Kidney (tissue), 14 donors: ENCODE data around the gene KCNAB2. TPM values are rescaled to one million over a fixed set of nuclear protein-coding genes. Genes with fewer than 3 reads are reported as not detected.
A peak's percentile ranks its signal among the peaks of the same experiment; 100 is the strongest.

ENCODE experiments used
- DNase-seq, 5 donors: peaks; one replicate each; pipeline ENCODE4 v3.0.0-alpha.2; 2013 to 2020
- FAIRE-seq: peaks from 2 replicates; lab custom pipeline; 2012; peaks lifted over from hg19 to GRCh38; lab: Jason Lieb, UNC
- H3K27ac ChIP-seq, 2 donors: one replicate each; pipeline ENCODE4 v1.7.0; 2013; ENCODE audit warnings: low read depth in 2 of 2, low read length in 2 of 2, inconsistent platforms in 1 of 2
- H3K27me3 ChIP-seq: one replicate; pipeline ENCODE4 v1.7.1; 2013; ENCODE audit warnings: low read length, inconsistent platforms; ENCODE audit not compliant: control insufficient read depth, insufficient read depth
- H3K36me3 ChIP-seq, 3 donors: one replicate each; pipeline versions ENCODE4 v1.7.0 to v1.7.1; 2013; ENCODE audit warnings: low read length in 3 of 3, control low read depth in 1 of 3, inconsistent platforms in 1 of 3; ENCODE audit not compliant: insufficient read depth in 3 of 3, control insufficient read depth in 2 of 3
- H3K4me1 ChIP-seq, 3 donors: one replicate each; pipeline versions ENCODE4 v1.7.0 to v1.7.1; 2013; ENCODE audit warnings: low read length in 3 of 3, inconsistent platforms in 1 of 3, low read depth in 1 of 3; ENCODE audit not compliant: control insufficient read depth in 2 of 3, insufficient read depth in 2 of 3
- H3K4me3 ChIP-seq, 3 donors: one replicate each; pipeline versions ENCODE4 v1.7.0 to v1.8.1; 2013; ENCODE audit warnings: low read length in 3 of 3, control low read depth in 1 of 3, inconsistent platforms in 1 of 3
- H3K9ac ChIP-seq, 3 donors: one replicate each; pipeline versions ENCODE4 v1.7.0 to v1.7.1; 2013; ENCODE audit warnings: low read length in 3 of 3, control low read depth in 1 of 3, inconsistent platforms in 1 of 3
- H3K9me3 ChIP-seq, 3 donors: one replicate each; pipeline versions ENCODE4 v1.7.0 to v1.7.1; 2013; ENCODE audit warnings: low read length in 3 of 3, control low read depth in 1 of 3, inconsistent platforms in 1 of 3; ENCODE audit not compliant: control insufficient read depth in 2 of 3, insufficient read depth in 1 of 3
- CTCF ChIP-seq: IDR thresholded peaks from 3 replicates; pipeline ENCODE4 v1.5.1; 2012; ENCODE audit warnings: mild to moderate bottlenecking, moderate library complexity, borderline replicate concordance; ENCODE audit not compliant: insufficient read depth; ENCODE audit errors: extremely low read depth
- intact Hi-C: fragments of 100-400 bp; cut with DNase I; formaldehyde crosslinking; loops from one replicate; pipeline ENCODE4 v1.11.1; 2022
- polyA plus RNA-seq: library from polyadenylated mRNA; stranded (reverse); fragments of 350-450 nt; fragmentation: Illumina TruSeq; extraction: RNeasy Lipid Tissue Mini Kit (QIAGEN cat#74804); gene quantifications from one replicate; pipeline ENCODE4 v1.2.3, GENCODE V29; 2014; ENCODE audit warnings: low read depth, low replicate concordance; ENCODE audit not compliant: insufficient read depth
- total RNA-seq: library from RNA; stranded (reverse); fragmentation: NEBNext Ultra II Directional; extraction: Animal tissue kit (Norgen Biotek cat#: 25700); gene quantifications from one replicate; pipeline ENCODE4 v1.2.1, GENCODE V29; 2021
- donor health status: control.
- donor health status: control.
- donor health status: control.
- donor health status: control.
- donor health status: control.
- donor health status: DM: yes; HTN: yes; CAD: no.
- donor health status: Normal renal cell carcinoma (clear cell type).

The KCNAB2 gene
- total and polyA plus RNA-seq, 2 donors from 2014 or later = 19.6 to 28.1 TPM

DNA sequence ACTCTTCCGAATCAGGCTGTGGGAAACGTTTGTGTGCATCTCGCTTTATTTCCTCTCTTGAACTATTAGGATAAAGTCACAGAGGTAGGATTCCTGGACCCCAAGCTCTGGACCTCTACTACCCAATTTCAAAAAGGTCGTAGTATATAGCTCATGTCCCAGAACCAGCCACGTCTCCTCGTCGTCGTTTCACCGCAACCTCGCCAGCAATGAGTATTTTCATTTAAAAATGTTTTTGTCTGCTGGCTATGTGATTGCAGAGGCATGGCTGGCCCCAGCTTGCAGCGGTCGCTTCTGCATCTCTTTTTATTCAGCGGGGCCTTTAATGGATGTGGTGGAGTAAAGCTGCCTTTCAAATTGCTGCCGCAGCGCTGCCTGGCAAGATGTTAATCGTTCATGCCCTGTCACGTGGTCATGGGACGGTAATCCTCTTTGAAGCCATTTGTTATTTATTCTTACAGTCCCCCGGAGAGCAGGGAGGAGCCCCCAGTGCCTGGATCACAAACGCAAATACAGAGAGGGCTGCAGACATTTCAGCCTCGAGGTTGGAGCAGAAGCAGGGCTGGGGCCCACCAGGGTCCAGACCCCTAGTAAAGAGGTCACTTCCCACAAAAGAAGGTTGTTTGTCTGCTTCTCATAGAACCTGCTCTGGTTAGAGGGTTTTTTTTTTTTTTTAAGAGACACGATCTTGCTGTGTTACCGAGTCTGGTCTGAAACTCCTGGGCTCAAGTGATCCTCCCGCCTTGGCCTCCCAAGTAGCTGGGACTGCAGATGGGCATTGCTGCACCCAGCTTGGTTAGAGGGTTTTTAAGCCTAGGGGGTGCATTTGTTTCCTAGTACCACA lies 41.9 kb upstream of the KCNAB2 start:
- no peaks in the 10 kb centered on the region for H3K9me3 ChIP-seq
- H3K36me3 ChIP-seq = no peaks in the 10 kb centered on the region
- no peak overlapping the region for H3K4me3 ChIP-seq
- TF ChIP-seq CTCF = no peak
- FAIRE-seq = no peak
- intact Hi-C loops = no loop called here
- H3K27ac ChIP-seq = no peak overlapping the region
- DNase-seq = peak in 4 of 5 donors; percentile 22 to 69 (median 63)
- H3K27me3 ChIP-seq = no peaks in the 10 kb centered on the region
- H3K4me1 ChIP-seq = no peaks in the 10 kb centered on the region
- H3K9ac ChIP-seq = no peak overlapping the region

DNA sequence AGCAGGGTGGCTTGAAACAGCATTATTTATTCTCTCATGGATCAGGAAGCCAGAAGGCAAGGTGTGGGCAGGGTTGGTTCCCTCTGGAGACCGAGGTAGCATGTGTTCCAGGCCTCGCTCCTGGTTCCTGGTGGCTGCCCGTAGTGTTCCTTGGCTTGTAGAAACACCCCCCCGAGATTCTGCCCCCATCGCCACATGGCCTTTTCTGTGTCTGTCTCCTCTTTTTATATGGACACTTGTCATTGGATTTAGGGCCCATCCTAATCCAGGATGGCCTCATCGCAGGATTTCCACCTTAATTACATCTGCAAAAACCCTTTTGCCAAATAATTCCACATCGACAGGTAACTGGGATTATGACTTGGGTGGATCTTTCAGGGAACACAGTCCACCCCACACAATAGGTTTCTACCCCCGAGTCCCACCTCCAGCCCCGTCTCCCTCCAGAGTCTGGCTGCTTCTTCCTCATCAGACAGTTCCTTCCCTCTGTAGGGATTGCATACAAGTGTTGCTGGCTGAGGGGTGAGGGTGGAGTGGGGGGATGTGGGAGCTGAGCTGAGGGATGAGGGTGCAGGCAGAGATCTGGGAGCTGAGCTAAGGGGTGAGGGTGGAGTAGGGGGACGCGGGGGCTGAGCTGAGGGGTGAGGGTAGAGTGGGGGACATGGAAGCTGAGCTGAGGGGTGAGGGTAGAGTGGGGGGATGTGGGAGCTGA lies 41.1 kb upstream of the KCNAB2 start:
- H3K9ac ChIP-seq = no peak overlapping the region
- H3K36me3 ChIP-seq = no peaks in the 10 kb centered on the region
- DNase-seq = peak in 2 of 5 donors; percentile 26 to 37
- no peak for FAIRE-seq
- H3K9me3 ChIP-seq = no peaks in the 10 kb centered on the region
- no peak overlapping the region for H3K27ac ChIP-seq
- no peaks in the 10 kb centered on the region for H3K27me3 ChIP-seq
- no peaks in the 10 kb centered on the region for H3K4me1 ChIP-seq
- no peak overlapping the region for H3K4me3 ChIP-seq
- intact Hi-C loops = no loop called here
- TF ChIP-seq CTCF = no peak

DNA sequence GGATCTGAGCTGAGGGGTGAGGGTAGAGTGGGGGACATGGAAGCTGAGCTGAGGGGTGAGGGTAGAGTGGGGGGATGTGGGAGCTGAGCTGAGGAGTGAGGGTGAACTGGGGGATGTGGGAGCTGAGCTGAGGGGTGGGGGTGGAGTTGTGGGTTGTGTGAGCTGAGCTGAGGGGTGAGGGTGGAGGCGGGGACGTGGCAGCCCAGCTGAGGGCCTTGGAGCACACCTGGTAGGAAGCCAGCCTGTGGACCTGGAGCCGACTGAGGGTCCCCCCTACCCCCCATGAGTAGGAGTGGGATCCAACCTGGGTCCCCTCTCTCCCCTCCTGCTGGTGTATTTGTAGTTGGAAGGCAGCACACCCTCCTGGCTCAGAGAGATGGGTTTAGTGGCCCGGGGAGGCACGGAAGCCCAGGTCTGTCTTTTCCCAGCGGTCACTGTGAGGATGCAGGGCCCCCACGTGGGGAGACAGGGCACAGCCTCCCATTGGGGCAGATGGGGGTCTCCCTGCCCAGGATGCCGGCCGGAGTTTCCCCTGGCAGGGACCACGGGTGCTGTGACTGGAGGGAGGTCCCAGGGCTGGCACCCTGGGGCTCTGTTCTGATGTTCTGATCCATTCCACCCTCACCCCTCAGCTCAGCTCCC lies 40.3 kb upstream of the KCNAB2 start:
- TF ChIP-seq CTCF = no peak
- Histone ChIP-seq H3K9ac (no peak overlapping the region), H3K36me3 (no peaks in the 10 kb centered on the region), H3K4me1 (no peaks in the 10 kb centered on the region), H3K4me3 (no peak overlapping the region), H3K27me3 (no peaks in the 10 kb centered on the region), H3K27ac (no peak overlapping the region), H3K9me3 (no peaks in the 10 kb centered on the region)
- intact Hi-C loops = no loop called here
- FAIRE-seq (no peak), DNase-seq (peak in 1 of 5 donors; percentile 49)
